ENCODE measurements around the gene SLC35F1.

The SLC35F1 gene

GRCh38 chr6:118316796-118317384, 409.8 kb downstream of the SLC35F1 start:
- DNase-seq (ENCODE audit: low read depth): no peak

- DNase-seq (ENCODE audit: low read depth): peak; percentile 16
Observed at GRCh38 chr6:118317581-118318563, 410.8 kb downstream of the SLC35F1 start.

GRCh38 chr6:118318648-118319047, 411.6 kb downstream of the SLC35F1 start:
- no peak for DNase-seq (ENCODE audit: low read depth)

- no peak for DNase-seq (ENCODE audit: low read depth)
Observed at GRCh38 chr6:118319416-118319815, 412.4 kb downstream of the SLC35F1 start.

GRCh38 chr6:118319894-118320649, 413.0 kb downstream of the SLC35F1 start:
- DNase-seq (ENCODE audit: low read depth): no peak

GRCh38 chr6:118320652-118321051, 413.6 kb downstream of the SLC35F1 start:
- DNase-seq (ENCODE audit: low read depth): no peak

DNA sequence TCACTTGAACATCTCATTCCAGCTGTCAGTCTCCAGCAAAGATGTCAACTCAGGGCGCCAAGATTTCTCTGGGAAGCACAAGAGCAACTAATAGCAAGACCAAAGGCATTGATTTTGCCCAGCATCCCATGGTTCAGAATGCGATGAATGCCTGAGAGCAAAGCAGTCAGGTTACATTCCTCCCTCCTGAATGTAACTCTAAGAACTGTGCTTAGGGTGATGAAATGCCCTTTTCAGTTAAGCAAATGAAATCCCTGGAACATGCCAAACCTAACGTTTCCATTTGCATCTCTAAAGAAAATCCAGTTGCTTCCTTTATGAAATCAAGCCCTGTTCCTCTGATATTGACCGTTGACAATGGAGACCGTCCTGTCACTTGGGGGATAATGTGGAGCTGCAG, 417.1 kb downstream of the SLC35F1 start:
- no peak for DNase-seq (ENCODE audit: low read depth)

- DNase-seq (ENCODE audit: low read depth): no peak
Observed at GRCh38 chr6:118325220-118325860, 418.3 kb downstream of the SLC35F1 start.

- DNase-seq (ENCODE audit: low read depth): no peak
Observed at GRCh38 chr6:118326712-118327111, 419.6 kb downstream of the SLC35F1 start.

DNA sequence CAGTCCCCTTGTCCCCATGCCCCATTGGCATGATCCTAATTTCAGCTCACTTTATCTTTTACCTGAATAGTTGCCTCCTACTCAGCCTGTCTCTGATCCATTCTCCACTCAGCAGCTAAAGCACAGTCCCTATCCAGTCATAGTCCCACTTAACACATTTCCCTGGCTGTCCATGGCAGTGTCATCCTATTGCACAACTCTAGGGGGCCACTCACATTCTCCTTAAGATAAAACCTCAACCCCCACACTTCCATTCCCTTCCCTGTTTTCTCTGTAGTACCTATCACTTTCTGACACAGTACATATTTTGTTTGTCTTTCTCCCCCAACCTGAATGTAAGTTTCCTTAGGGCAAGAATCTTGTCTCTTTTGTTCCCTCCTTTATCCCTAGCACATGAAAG, 420.2 kb downstream of the SLC35F1 start:
- no peak for DNase-seq (ENCODE audit: low read depth)

- no peak for DNase-seq (ENCODE audit: low read depth)
Observed at GRCh38 chr6:118333772-118334171, 426.7 kb downstream of the SLC35F1 start.

DNA sequence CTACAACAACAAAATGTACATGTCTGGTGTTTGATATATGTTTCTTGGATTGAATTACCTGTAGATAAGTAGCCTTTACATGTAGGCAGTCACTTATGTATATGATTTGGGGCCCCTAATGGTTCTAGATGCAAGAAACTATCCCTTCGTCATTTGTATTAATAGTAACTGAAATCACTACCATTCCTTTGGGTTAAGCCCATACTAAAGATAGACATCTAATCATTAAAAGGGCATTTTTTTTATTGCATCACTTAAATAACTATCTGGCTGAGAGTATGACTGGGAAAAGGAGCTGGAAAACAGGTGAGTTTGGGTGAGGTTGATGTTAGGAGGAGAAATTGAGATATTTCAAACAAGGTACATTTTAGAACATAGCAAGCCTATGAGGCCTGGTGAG, 427.6 kb downstream of the SLC35F1 start:
- DNase-seq (ENCODE audit: low read depth): no peak

DNA sequence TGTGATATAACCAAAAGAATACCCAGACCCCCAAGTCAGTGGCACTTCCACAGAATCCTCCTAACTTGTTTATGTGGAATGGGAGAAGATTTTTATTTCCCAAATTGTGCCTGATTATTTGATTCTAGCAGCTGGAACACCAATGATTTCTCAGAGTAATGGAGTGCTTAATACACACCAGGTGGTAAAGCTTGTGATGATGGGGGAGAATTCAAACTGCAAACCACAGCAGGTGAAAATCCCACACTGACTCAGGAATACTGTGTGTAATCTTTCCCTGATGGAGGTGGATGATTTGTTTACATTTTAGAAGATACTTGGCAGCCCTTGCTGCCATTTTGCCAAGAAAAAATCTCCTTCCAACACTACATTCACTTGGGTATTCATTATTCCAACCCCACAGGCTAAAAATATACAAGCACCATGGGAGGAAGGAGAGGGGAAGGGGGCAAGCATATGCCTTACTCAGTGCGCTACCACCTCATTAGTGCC, 428.3 kb downstream of the SLC35F1 start:
- DNase-seq (ENCODE audit: low read depth): no peak

GRCh38 chr6:118344014-118344670, 437.1 kb downstream of the SLC35F1 start:
- DNase-seq (ENCODE audit: low read depth): no peak

- DNase-seq (ENCODE audit: low read depth): peak; percentile 45
Observed at GRCh38 chr6:118350881-118351430, 443.9 kb downstream of the SLC35F1 start.

- no peak for DNase-seq (ENCODE audit: low read depth)
Observed at GRCh38 chr6:118353564-118353963, 446.5 kb downstream of the SLC35F1 start.

DNA sequence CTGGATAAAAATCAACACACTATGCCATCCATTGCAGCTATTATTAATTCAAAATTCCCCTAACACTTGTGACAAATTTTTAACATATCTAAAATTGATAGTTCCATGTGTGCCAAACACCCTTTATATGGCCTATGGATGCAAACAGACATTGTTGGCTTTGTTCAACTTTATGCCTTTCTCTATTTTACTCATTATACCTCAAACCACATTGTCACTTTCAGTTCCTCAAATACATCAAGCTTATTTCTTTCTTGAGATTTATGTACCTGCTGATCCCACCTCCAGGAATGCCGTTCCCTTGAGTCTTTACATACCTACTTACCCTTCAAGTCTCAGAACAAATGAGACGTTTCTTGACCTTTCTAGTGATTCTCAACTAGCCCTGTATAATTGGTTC, 447.6 kb downstream of the SLC35F1 start:
- no peak for DNase-seq (ENCODE audit: low read depth)

DNA sequence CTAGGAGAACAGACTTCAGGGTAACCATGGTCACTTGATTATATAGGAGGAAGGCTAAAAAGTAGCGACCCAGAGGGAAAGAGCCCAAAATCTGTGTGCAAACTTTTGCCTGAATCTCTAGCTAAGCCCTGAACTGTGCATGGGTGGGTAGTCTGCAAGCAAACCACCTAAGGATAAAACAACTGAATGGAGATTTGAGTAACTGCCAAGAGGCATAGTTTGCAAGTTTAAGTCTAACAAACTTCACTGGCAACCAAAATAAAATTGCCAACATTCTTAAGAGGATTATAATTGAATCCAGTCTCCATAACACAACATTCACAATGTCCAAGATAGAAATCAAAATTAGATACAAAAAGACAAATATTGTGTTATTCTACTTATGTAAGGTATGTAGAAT, 449.0 kb downstream of the SLC35F1 start:
- peak; percentile 19 for DNase-seq (ENCODE audit: low read depth)

- DNase-seq (ENCODE audit: low read depth): no peak
Observed at GRCh38 chr6:118356686-118357085, 449.6 kb downstream of the SLC35F1 start.
